HEK293T (cell line): ENCODE data around the gene PPP2R5C.

Experiments used
- CTCF ChIA-PET: fragments of 350-600 bp; formaldehyde crosslinking; extraction: SDS; loops from one replicate; lab custom pipeline; 2021; ENCODE audit warnings: antibody characterized with exemption, inconsistent platforms; lab: Yijun Ruan, JAX
- POLR2A ChIA-PET: fragments of 350-600 bp; formaldehyde crosslinking; extraction: SDS; loops from one replicate; lab custom pipeline; 2020; ENCODE audit warnings: antibody characterized with exemption, inconsistent platforms; lab: Yijun Ruan, JAX
- DNase-seq: peaks from one replicate; pipeline ENCODE4 v3.0.0; 2012; ENCODE audit warnings: mixed read lengths; ENCODE audit errors: extremely low spot score
- ARNT ChIP-seq: fragments of 450-650 bp; IDR thresholded peaks from 2 replicates; pipeline ENCODE4 v1.6.1; 2017; ENCODE audit warnings: mild to moderate bottlenecking
- BHLHE40 ChIP-seq: fragments of 450-650 bp; IDR thresholded peaks from 2 replicates; pipeline ENCODE4 v1.6.1; 2016; ENCODE audit warnings: mild to moderate bottlenecking, moderate library complexity, borderline replicate concordance
- CTBP1 ChIP-seq: fragments of 450-650 bp; IDR thresholded peaks from 2 replicates; pipeline ENCODE4 v1.6.1; 2016; ENCODE audit warnings: borderline replicate concordance
- FOXA1 ChIP-seq: fragments of 450-650 bp; IDR thresholded peaks from 2 replicates; pipeline ENCODE4 v1.6.1; 2016; ENCODE audit warnings: mild to moderate bottlenecking
- FOXK2 ChIP-seq: fragments of 450-650 bp; IDR thresholded peaks from 2 replicates; pipeline ENCODE4 v1.6.1; 2016; ENCODE audit warnings: mild to moderate bottlenecking
- FOXM1 ChIP-seq: fragments of 450-650 bp; IDR thresholded peaks from 2 replicates; pipeline ENCODE4 v1.6.1; 2017; ENCODE audit warnings: mild to moderate bottlenecking, borderline replicate concordance
- HDGF ChIP-seq: fragments of 450-650 bp; IDR thresholded peaks from 2 replicates; pipeline ENCODE4 v1.6.1; 2017; ENCODE audit warnings: antibody characterized with exemption, borderline replicate concordance
- L3MBTL2 ChIP-seq: fragments of 450-650 bp; conservative IDR thresholded peaks from 2 replicates; pipeline ENCODE4 v1.6.1; 2016; ENCODE audit warnings: mild to moderate bottlenecking
- LEF1 ChIP-seq: fragments of 450-650 bp; IDR thresholded peaks from 2 replicates; pipeline ENCODE4 v1.6.1; 2017; ENCODE audit warnings: mild to moderate bottlenecking, borderline replicate concordance
- NFRKB ChIP-seq: fragments of 450-650 bp; IDR thresholded peaks from 2 replicates; pipeline ENCODE4 v1.6.1; 2016; ENCODE audit warnings: mild to moderate bottlenecking, moderate library complexity
- SP1 ChIP-seq: fragments of 450-650 bp; IDR thresholded peaks from 2 replicates; pipeline ENCODE4 v1.6.1; 2017
- SUZ12 ChIP-seq: fragments of 450-650 bp; IDR thresholded peaks from 2 replicates; pipeline ENCODE4 v1.6.1; 2016; ENCODE audit warnings: mild to moderate bottlenecking
- TARDBP ChIP-seq: fragments of 450-650 bp; IDR thresholded peaks from 2 replicates; pipeline ENCODE4 v1.6.1; 2016
- ZNF384 ChIP-seq: fragments of 450-650 bp; IDR thresholded peaks from 2 replicates; pipeline ENCODE4 v1.6.1; 2016
- TF ChIP-seq, protein P1 (sequence below): fragments of 450-650 bp; IDR thresholded peaks from 2 replicates; pipeline ENCODE4 v1.6.1; 2016

PPP2R5C gene

DNA sequence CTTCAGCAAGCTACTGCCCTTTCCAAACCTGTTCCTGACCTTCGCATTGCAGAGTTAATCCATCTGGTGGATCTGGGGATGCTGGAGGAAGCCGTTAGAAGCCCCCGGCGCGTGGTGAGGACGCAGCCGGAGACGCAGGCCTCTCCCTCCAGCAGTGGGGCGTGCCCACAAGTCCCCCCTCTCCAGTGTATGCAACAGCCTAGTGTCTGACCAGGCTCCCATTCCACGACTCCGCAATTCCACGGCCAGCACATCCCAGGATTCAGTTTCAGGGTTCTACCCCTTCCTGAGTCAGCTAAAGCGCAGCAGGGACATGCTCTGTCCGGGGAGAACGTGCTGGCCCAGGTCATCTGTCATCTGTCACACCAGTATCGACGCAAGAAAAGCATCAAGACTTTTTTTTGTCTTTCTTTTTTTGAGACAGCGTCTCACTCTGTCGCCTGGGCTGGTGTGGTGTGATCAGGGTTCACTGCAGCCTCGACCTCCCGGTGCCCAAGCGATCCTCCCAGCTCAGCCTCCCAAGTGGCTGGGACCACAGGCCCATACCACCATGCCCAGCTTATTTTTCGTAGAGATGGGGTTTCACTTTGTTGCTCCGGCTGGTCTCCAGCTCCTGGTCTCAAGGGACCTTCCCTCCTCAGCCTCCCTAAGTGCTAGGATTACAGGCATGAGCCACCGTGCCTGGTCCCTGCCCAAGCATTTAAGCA lies 194.8 kb downstream of the PPP2R5C start:
- DNase-seq, result no peak
- CTCF ChIA-PET, result no interaction called here
- POLR2A ChIA-PET, result interaction anchor here (3.2 kb wide), 1 partner anchor 8 kb away, joined by 18 read pairs; no protein-coding TSS in a partner anchor

DNA sequence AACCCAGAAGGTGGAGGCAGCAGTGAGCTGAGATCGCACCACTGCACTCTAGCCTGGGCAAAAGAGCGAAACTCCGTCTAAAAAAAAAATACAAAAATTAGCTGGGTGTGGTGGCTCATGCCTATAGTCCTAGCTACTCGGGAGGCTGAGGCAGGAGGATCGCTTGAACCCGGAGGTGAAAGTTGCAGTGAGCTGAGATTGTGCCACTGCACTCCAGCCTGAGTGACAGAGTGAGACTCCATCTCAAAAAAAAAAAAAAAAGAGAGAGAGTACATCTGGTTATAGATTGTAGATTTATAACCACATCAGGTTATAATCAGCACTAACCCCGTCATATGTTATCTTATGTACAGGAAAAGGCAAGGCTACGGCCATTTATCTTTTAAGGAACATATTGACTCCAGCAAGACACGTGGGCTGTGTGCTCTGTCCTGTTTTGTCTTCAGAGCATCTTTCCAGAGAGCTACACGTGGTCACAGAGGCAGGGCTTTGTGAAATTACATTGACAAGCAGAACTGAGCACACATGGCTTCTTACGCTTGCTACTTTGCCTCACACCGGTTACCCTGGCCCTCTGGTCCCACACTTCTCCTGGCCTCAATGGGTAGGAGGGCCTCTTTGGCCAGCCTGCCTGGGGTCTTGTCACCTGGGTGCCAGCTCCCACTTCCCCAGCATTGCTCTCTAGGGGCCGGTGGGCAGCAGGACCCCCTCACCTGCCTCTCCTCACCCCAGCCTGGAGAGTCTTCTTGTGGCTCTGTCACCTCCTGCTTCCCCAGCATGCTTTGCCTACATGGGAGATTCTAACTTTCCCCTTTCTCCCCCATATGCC lies 196.1 kb downstream of the PPP2R5C start:
- CTCF ChIA-PET, result interaction anchor here (1.7 kb wide), 1 partner anchor 187 kb away, joined by 7 read pairs; no protein-coding TSS in a partner anchor
- TF ChIP-seq FOXA1, result no peak
- no peak for TF ChIP-seq NFRKB
- TF ChIP-seq BHLHE40, result no peak
- no peak for TF ChIP-seq SUZ12
- DNase-seq, result no peak
- POLR2A ChIA-PET, result interaction anchor here (3.2 kb wide), 1 partner anchor 9 kb away, joined by 18 read pairs; no protein-coding TSS in a partner anchor

More for the DNA sequence above, 194.8 kb downstream of the PPP2R5C start:
- no peak for TF ChIP-seq SUZ12
- TF ChIP-seq SP1, result no peak
- no peak for TF ChIP-seq BHLHE40
- no peak for TF ChIP-seq NFRKB
- no peak for TF ChIP-seq FOXA1
- TF ChIP-seq FOXK2, result no peak
- no peak for TF ChIP-seq CTBP1
- no peak for TF ChIP-seq LEF1
- TF ChIP-seq ARNT, result no peak
- TF ChIP-seq TARDBP, result no peak
- TF ChIP-seq ZNF384, result no peak
- TF ChIP-seq HDGF, result no peak
- TF ChIP-seq FOXM1, result no peak
- no peak for TF ChIP-seq L3MBTL2

DNA sequence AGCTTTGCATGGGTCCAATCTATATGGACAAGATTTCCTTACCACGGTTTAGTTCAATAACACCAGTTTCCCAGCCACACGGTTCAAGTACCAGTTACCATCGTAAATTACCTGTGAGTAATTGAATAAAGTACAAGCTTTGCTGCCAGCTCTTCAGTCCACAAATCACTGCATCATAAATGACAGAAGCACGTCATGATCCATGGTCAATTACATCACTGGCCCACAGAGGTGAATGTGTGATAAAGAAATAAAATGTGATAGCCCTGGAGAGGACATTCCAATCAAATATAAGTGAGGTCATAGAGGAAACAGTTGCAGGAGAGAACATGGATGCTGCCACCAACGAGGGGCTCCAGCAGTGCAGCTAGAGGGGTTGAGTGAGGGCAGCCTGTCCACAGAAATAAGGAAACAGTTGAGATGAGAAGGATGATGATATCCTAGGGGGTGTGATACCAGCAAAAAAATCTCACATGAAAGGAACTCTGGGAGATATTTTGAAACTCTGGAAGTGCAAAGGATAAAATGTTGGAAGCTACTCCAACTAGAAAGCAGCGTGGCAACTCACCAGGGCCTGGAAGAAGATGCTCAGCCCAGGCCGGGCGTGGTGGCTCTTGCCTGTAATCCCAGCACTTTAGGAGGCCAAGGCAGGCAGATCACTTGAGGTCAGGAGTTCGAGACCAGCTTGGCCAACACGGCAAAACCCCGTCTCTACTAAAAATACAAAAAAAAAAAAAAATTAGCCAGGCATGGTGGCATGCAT lies 197.1 kb downstream of the PPP2R5C start:
- TF ChIP-seq, protein P1, sequence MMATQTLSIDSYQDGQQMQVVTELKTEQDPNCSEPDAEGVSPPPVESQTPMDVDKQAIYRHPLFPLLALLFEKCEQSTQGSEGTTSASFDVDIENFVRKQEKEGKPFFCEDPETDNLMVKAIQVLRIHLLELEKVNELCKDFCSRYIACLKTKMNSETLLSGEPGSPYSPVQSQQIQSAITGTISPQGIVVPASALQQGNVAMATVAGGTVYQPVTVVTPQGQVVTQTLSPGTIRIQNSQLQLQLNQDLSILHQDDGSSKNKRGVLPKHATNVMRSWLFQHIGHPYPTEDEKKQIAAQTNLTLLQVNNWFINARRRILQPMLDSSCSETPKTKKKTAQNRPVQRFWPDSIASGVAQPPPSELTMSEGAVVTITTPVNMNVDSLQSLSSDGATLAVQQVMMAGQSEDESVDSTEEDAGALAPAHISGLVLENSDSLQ, result peak; percentile 45; the same call in 1 of the 2 replicates
- TF ChIP-seq FOXM1, result no peak
- DNase-seq, result no peak
- POLR2A ChIA-PET, result interaction anchor here (3.2 kb wide), 1 partner anchor 10 kb away, joined by 18 read pairs; no protein-coding TSS in a partner anchor
- CTCF ChIA-PET, result interaction anchor here (0.6 to 1.7 kb wide), 3 partner anchors 188 to 358 kb away, joined by 4 to 7 read pairs (median 5); no protein-coding TSS in a partner anchor

DNA sequence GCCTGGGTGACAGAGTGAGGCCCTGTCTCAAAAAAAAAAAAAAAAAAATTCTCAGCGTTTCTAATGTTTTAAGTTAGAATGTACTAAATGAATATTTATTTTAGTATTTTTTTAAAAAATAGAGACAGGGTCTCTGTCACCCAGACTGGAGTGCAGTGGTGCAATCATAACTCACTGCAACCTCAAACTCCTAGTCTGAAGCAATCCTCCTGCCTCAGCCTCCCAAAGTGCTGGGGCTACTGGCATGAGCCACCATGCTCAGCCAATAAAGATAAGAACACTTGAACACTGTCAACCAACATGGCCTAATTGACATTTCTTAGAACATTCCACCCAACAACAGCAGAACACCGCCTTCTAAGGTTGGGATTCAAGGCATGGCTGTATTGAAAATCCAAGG lies 197.8 kb downstream of the PPP2R5C start:
- POLR2A ChIA-PET, result interaction anchor here (1.0 to 3.2 kb wide), 2 partner anchors 11 kb away, joined by 5 to 18 read pairs; no protein-coding TSS in a partner anchor

DNA sequence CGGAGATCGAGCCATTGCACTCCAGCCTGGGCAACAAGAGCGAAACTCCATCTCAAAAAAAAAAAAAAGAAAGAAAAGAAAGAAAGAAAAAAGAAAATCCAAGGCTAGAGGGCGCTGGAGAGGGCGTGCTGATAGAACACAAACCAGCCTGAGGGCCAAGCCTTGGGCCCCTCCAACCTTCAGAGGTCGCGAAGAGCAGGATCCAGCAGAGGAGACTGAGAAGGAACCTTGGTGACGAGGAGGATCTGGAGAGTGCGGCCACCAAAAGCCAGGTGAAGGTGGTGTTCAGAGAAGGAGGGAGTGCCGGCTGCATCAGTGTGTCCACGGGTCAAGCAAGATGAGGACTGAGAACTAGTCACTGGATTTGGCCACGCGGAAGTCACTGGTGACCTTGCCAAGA lies 198.7 kb downstream of the PPP2R5C start:
- CTCF ChIA-PET, result interaction anchor here (0.6 to 2.6 kb wide), 7 partner anchors 12 to 332 kb away, joined by 3 to 20 read pairs (median 3); no protein-coding TSS in a partner anchor
- no peak for TF ChIP-seq SP1
- TF ChIP-seq FOXM1, result no peak
- TF ChIP-seq BHLHE40, result no peak
- peak; percentile 98 for TF ChIP-seq ZNF384
- no peak for TF ChIP-seq ARNT
- TF ChIP-seq CTBP1, result no peak
- peak; percentile 45 for DNase-seq
- POLR2A ChIA-PET, result interaction anchor here (1.0 kb wide), 1 partner anchor 12 kb away, joined by 5 read pairs; no protein-coding TSS in a partner anchor

More for the DNA sequence above, 197.8 kb downstream of the PPP2R5C start:
- CTCF ChIA-PET, result interaction anchor here (0.7 to 2.6 kb wide), 5 partner anchors 13 to 191 kb away, joined by 3 to 20 read pairs (median 5); no protein-coding TSS in a partner anchor
- DNase-seq, result no peak
- TF ChIP-seq ARNT (no peak), LEF1 (no peak), HDGF (no peak), TARDBP (no peak), CTBP1 (no peak), L3MBTL2 (no peak), ZNF384 (no peak)

DNA sequence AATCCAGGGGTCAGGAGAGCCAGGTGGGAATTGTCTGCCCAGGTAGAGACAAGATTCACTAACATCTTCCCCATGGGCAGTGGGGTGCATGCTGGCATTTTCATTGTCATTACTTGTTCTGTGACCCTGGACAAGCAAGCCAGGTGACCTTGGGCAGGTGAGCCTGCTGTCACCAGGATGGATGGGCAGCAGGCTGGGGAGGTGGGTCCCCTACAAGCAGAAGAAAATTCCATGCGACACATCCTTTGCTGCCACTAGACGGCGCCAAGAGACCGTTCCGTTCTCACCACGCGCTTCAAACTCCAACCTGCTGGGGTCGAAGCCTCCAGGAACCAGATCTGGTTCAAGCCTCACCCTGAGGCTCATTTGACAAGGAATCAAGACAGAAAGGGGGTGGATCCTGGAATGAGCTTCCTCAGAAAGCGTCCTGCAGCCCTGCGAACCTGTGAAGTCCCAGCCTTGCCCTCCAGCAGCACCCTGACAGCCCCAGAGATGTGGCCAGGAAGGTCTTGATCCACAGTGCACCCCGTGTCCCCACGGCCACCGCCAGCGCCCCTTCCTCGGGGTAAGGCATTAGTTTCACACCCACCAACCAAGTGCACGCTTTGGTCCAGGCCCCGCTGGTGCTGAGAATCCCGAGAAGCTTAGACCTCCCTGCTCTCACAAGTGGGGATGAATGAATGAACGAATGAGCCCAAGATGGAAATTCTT lies 199.7 kb downstream of the PPP2R5C start:
- ChIA-PET CTCF (interaction anchor here (0.6 to 2.6 kb wide), 14 partner anchors 11 to 804 kb away, joined by 3 to 20 read pairs (median 3); no protein-coding TSS in a partner anchor), POLR2A (no interaction called here)
- TF ChIP-seq LEF1 (no peak), L3MBTL2 (peak; percentile 88), CTBP1 (0 out of 2 replicates have a peak, but pooled peaks have one; percentile 41), ZNF384 (no peak)
- TF ChIP-seq, protein P1, result peak; percentile 58
- peak; percentile 74 for DNase-seq
